ENCODE measurements around the gene CTTNBP2.

GRCh38 chr7:117731455-117731854 lies 141.8 kb downstream of the CTTNBP2 start:
- TF ChIP-seq POLR2AphosphoS5 (IDR thresholded peaks at IDR 0.05) (no peak), POLR2A (IDR thresholded peaks at IDR 0.05) (no peak)
- TF ChIP-seq, protein P1, sequence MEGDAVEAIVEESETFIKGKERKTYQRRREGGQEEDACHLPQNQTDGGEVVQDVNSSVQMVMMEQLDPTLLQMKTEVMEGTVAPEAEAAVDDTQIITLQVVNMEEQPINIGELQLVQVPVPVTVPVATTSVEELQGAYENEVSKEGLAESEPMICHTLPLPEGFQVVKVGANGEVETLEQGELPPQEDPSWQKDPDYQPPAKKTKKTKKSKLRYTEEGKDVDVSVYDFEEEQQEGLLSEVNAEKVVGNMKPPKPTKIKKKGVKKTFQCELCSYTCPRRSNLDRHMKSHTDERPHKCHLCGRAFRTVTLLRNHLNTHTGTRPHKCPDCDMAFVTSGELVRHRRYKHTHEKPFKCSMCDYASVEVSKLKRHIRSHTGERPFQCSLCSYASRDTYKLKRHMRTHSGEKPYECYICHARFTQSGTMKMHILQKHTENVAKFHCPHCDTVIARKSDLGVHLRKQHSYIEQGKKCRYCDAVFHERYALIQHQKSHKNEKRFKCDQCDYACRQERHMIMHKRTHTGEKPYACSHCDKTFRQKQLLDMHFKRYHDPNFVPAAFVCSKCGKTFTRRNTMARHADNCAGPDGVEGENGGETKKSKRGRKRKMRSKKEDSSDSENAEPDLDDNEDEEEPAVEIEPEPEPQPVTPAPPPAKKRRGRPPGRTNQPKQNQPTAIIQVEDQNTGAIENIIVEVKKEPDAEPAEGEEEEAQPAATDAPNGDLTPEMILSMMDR (IDR thresholded peaks at IDR 0.05 in 8 of 11, conservative IDR thresholded peaks at IDR 0.05 in 3 of 11): no peak

Data from spleen (tissue), 7 donors.